Measurements from ENCODE around the gene TSPAN31. TPM values are rescaled to one million over a fixed set of nuclear protein-coding genes. Genes with fewer than 3 reads are reported as not detected.

TSPAN31 gene
- total RNA-seq, 1 donor from 2014 or later, result 41.0 TPM

- DNase-seq, result no peak
Measured at GRCh38 chr12:57752668-57753000, 7.8 kb downstream of the TSPAN31 start.

GRCh38 chr12:57753756-57754337 lies 9.0 kb downstream of the TSPAN31 start:
- no peak for DNase-seq

GRCh38 chr12:57754411-57755193 lies 9.8 kb downstream of the TSPAN31 start, which contains the start of gene MARCHF9:
Gene MARCHF9, plus strand, starts transcription at chr12:57755103. Its CDS starts 426 bp downstream, at chr12:57755529.
- DNase-seq, result peak; percentile 14

GRCh38 chr12:57755194-57755453 lies 10.3 kb downstream of the TSPAN31 start:
- no peak for DNase-seq

- no peak for DNase-seq
Measured at GRCh38 chr12:57755454-57756372, 10.9 kb downstream of the TSPAN31 start.

GRCh38 chr12:57756406-57757341 lies 11.8 kb downstream of the TSPAN31 start:
- DNase-seq, result no peak

GRCh38 chr12:57757771-57758170 lies 12.9 kb downstream of the TSPAN31 start:
- DNase-seq, result no peak

- DNase-seq, result no peak
Measured at GRCh38 chr12:57758552-57759359, 13.9 kb downstream of the TSPAN31 start.

GRCh38 chr12:57759360-57759980 lies 14.6 kb downstream of the TSPAN31 start:
- no peak for DNase-seq

GRCh38 chr12:57760347-57760982 lies 15.6 kb downstream of the TSPAN31 start:
- no peak for DNase-seq

- no peak for DNase-seq
Measured at GRCh38 chr12:57761391-57761998, 16.7 kb downstream of the TSPAN31 start.

GRCh38 chr12:57762463-57762862 lies 17.6 kb downstream of the TSPAN31 start:
- DNase-seq, result no peak

- no peak for DNase-seq
Measured at GRCh38 chr12:57763881-57764661, 19.2 kb downstream of the TSPAN31 start.

- DNase-seq, result no peak
Measured at GRCh38 chr12:57764662-57765002, 19.8 kb downstream of the TSPAN31 start.

- no peak for DNase-seq
Measured at GRCh38 chr12:57765003-57765697, 20.3 kb downstream of the TSPAN31 start.

GRCh38 chr12:57765698-57766463 lies 21.0 kb downstream of the TSPAN31 start:
- DNase-seq, result no peak

- no peak for DNase-seq
Measured at GRCh38 chr12:57766464-57767304, 21.8 kb downstream of the TSPAN31 start, which contains the start of gene CYP27B1. Gene CYP27B1, minus strand, starts transcription at chr12:57767078. Its CDS starts 37 bp downstream, at chr12:57767041.

All from occipital lobe (tissue), 2 donors.